ENCODE results near the gene DNM3.
A peak's percentile ranks its signal among the peaks of the same experiment; 100 is the strongest.
"Not testable (repeated sequence)": the region's sequence is repeated elsewhere in the genome, so short reads cannot be mapped to it uniquely, and the experiment has no call there.

DNM3 gene

GRCh38 chr1:172360511-172360910 lies 519.2 kb downstream of the DNM3 start:
- DNase-seq (ENCODE audit: extremely low spot score, insufficient read length, low read depth) = no peak
- no peak for FAIRE-seq

GRCh38 chr1:172360985-172361384 lies 519.7 kb downstream of the DNM3 start:
- DNase-seq (ENCODE audit: extremely low spot score, insufficient read length, low read depth) = no peak
- peak; percentile 83 for FAIRE-seq

DNA sequence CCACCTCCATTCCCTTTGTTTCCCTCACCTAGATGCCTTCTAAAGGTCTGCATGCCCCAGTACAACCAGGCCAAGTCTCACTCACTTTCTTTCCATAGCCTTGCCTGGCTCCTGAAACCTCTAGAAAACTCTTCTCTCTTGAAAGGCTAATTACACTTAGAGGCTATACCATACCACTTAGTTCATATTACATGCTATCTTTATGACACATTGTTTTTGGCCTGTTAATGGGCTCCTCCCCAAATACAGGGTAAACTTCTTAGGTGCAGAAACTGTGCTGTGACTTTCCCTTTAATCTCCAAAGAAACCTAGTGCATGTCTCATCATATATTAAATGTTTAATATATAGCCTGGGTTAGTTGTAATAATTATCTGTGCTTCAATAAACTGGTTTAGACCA lies 522.6 kb downstream of the DNM3 start:
- no peak for DNase-seq (ENCODE audit: extremely low spot score, insufficient read length, low read depth)
- FAIRE-seq = no peak

DNA sequence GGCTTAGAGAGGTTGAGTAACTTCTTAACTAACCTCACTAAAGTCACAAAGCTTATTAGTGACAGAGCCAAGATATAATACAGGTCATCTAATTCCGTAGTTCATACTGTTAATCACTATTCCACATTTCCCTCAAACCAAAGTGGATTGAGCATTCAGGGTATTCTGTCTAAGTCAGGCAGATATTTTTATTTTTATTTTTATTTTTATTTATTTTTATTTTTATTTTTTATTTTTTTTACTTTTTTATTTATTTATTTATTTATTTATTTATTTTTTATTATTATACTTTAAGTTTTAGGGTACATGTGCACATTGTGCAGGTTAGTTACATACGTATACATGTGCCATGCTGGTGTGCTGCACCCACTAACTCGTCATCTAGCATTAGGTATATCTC lies 530.3 kb downstream of the DNM3 start:
- not testable (repeated sequence) for FAIRE-seq

GRCh38 chr1:172373864-172374263 lies 532.6 kb downstream of the DNM3 start:
- DNase-seq (ENCODE audit: extremely low spot score, insufficient read length, low read depth) (no peak), FAIRE-seq (no peak)

More for the DNA sequence above, 530.3 kb downstream of the DNM3 start:
- DNase-seq (ENCODE audit: extremely low spot score, insufficient read length, low read depth) = not testable (repeated sequence)

DNA sequence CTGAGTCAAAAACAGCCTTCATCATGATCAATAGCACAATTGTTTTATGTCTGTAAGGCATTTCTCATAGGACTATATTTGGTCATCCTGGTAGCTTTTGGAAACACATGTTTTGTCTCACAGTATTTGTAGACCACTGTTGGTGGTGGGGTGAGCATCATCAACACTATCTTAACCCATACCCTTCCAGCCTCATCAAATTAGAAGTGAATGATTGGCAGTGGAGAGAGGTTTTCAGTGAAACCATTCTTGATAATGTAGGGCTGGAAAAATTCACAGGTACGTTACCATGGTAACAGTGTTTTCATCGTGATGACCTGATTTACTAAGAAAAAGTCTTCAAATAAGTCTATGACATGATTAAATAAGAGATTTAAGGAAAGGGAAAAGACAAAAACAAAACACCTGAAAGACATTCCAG lies 533.9 kb downstream of the DNM3 start:
- DNase-seq (ENCODE audit: extremely low spot score, insufficient read length, low read depth) (no peak), FAIRE-seq (no peak)

DNA sequence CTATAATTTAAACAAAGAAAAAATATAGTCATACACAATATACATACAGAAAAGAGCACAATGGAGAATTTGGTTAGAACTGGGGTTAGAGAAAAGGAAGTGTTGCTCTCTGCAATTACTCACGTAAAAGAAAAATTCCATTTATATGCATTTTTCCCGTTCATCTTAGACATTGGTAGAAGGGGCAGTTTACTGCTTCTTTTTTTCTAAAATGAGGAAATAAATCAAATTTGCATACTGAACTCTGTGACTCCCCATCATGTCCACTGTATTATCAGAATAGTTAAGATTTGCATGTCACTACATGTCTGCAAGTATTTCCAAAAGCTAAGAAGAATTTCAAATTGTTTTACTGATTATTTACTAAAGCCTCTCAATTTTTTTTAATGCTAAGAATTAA lies 535.1 kb downstream of the DNM3 start:
- FAIRE-seq = no peak
- no peak for DNase-seq (ENCODE audit: extremely low spot score, insufficient read length, low read depth)

DNA sequence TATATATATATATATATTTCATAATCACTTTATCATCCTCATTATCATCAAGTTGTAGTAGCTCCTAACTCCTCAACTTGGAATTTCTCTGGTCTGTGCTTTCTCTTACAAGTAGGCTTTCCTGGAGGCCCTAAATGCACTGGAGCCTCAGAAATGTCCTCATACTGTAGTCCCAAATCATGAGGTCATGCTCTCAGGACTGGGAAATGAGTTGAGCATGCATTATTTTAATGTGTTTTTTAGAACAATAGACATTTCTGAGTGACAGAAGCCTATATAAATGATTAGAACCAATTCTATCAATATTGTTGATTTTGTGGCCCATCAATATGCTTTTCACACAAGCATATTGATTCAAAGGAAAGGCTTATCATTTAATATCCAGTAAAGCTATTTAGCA lies 536.3 kb downstream of the DNM3 start:
- no peak for FAIRE-seq
- no peak for DNase-seq (ENCODE audit: extremely low spot score, insufficient read length, low read depth)

GRCh38 chr1:172378109-172378760 lies 536.9 kb downstream of the DNM3 start:
- DNase-seq (ENCODE audit: extremely low spot score, insufficient read length, low read depth) (no peak), FAIRE-seq (no peak)

GRCh38 chr1:172380441-172381244 lies 539.3 kb downstream of the DNM3 start:
- no peak for DNase-seq (ENCODE audit: extremely low spot score, insufficient read length, low read depth)
- FAIRE-seq = peak; percentile 87

- FAIRE-seq = no peak
- no peak for DNase-seq (ENCODE audit: extremely low spot score, insufficient read length, low read depth)
These were observed 540.6 kb downstream of the DNM3 start for GRCh38 chr1:172381946-172382345.

GRCh38 chr1:172382406-172382805 lies 541.1 kb downstream of the DNM3 start:
- DNase-seq (ENCODE audit: extremely low spot score, insufficient read length, low read depth) (no peak), FAIRE-seq (no peak)

GRCh38 chr1:172382990-172383389 lies 541.7 kb downstream of the DNM3 start:
- no peak for DNase-seq (ENCODE audit: extremely low spot score, insufficient read length, low read depth)
- FAIRE-seq = no peak

- DNase-seq (ENCODE audit: extremely low spot score, insufficient read length, low read depth) = no peak
- FAIRE-seq = no peak
These were observed 542.2 kb downstream of the DNM3 start for GRCh38 chr1:172383536-172383935.

- FAIRE-seq = no peak
These were observed 543.4 kb downstream of the DNM3 start for GRCh38 chr1:172384656-172385055.

GRCh38 chr1:172386046-172386445 lies 544.7 kb downstream of the DNM3 start:
- no peak for FAIRE-seq
- DNase-seq (ENCODE audit: extremely low spot score, insufficient read length, low read depth) = no peak

More at GRCh38 chr1:172384656-172385055, 543.4 kb downstream of the DNM3 start:
- no peak for DNase-seq (ENCODE audit: extremely low spot score, insufficient read length, low read depth)

- no peak for DNase-seq (ENCODE audit: extremely low spot score, insufficient read length, low read depth)
- no peak for FAIRE-seq
These were observed 547.2 kb downstream of the DNM3 start for GRCh38 chr1:172388490-172388889.

GRCh38 chr1:172390301-172390682 lies 549.0 kb downstream of the DNM3 start:
- DNase-seq (ENCODE audit: extremely low spot score, insufficient read length, low read depth) (no peak), FAIRE-seq (no peak)

DNA sequence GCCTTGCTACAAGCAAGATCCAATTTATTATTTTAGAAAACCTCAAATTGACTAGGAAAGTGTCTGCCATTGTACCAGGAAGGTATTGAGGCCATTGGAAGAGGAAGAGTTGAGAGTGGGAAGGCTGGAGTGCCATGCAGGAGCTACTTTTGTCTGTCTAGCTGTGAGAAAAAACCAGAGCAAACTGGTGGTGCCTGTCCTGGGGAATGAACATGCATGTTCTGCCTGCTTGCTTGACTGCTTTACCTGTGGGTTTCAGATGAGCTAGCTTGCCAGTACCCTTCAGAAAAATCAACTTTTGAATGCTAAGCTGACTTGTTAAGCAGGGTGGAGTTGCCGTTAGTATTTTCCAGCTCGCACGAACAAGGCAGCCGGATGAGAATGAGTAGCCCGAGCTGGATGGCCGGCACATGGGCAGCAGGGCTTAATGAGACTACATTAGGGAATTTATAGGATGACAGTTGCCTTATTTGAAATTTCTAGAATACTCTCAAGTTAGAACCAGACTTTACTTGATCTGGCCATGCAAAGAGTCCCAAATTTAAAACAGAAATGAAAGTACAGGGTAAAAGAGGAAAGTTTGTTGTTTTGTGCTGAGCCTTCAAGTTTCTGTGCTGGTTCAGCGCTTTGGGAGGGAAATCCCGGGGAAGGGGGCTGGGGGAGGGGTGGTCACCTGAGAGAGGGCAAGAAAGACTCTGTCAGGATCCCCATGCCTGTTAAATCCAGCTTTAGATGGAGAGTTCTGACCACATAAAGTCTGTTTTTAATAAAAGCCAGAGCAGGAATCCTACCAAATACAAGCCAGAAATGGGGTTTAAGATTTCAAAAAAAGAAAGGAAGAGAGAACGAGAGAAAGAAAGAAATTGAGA lies 549.6 kb downstream of the DNM3 start:
- FAIRE-seq = peak; percentile 94
- no peak for DNase-seq (ENCODE audit: extremely low spot score, insufficient read length, low read depth)

DNA sequence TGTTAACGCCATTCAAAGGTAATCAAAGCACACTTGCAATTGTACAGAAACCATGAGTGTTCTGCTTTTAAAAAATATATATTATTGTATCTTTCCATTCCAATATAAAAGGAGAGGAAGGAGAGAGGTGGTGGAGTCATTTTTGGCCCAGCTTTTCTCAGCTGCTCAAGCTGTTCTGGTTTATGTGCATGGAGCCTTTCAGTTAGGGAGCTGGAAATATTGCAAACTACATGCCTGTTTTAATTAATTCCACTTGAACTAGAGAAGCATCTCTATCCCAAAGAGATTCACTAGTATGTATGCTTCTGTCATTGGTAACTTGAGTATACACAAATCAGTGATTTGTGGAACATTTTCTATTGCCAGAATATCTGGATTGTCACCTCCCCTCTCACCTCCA lies 550.7 kb downstream of the DNM3 start:
- DNase-seq (ENCODE audit: extremely low spot score, insufficient read length, low read depth) = no peak
- FAIRE-seq = no peak

DNA sequence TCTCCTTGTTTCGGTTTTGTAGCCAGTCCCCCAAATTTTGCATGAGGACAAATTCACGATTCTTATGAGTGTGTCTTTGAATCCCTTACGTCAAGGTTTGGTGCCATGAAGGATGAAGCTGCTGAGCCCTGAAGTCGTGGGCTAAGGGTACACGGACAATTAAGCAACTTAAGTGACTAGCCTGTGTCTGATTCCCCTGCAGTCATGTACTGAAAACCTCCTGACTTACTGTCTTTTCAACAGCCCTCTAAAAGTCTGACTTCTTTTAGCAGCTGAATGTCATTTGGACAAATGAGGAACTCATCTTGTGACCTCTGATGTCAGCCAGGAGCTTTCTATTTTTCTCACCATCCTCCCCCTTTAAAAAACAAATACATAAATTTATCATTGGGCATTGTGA lies 552.1 kb downstream of the DNM3 start:
- FAIRE-seq (no peak), DNase-seq (ENCODE audit: extremely low spot score, insufficient read length, low read depth) (no peak)

Measured in GM18507 (cell line).